Gastrocnemius medialis (tissue), 4 donors: ENCODE results near the gene FBXW2.

ENCODE experiments used
- CTCF ChIP-seq, 5 experiments: fragments of 450-650 bp in 3 of 5; fragments of 200-600 bp in 2 of 5; sonication (generic) in 2 of 5; IDR thresholded peaks in 4 of 5; conservative IDR thresholded peaks in 1 of 5; 1 replicate in 4 of 5; 2 replicates in 1 of 5; pipeline ENCODE4 v1.5.1; 2016 to 2019; ENCODE audit warnings: antibody characterized with exemption in 5 of 5, mild to moderate bottlenecking in 3 of 5, moderate library complexity in 3 of 5
- POLR2A ChIP-seq, 2 donors: fragments of 450-650 bp; IDR thresholded peaks; one replicate each; pipeline ENCODE4 v1.6.1; 2017; ENCODE audit warnings: antibody characterized with exemption in 2 of 2, mild to moderate bottlenecking in 2 of 2, moderate library complexity in 2 of 2

- no peak for TF ChIP-seq CTCF (IDR thresholded peaks at IDR 0.05 in 4 of 5, conservative IDR thresholded peaks at IDR 0.05 in 1 of 5)
- TF ChIP-seq POLR2A (IDR thresholded peaks at IDR 0.05): no peak
Measured at GRCh38 chr9:120714846-120715388, 78.3 kb downstream of the FBXW2 start.
